Endothelial cell (in vitro differentiated cells): ENCODE results near the gene GALNT14. TPM values are rescaled to one million over a fixed set of nuclear protein-coding genes. Genes with fewer than 3 reads are reported as not detected.

Experiments used
- DNase-seq: peaks from one replicate; pipeline ENCODE4 v3.0.0; 2021; ENCODE audit warnings: low spot score
- H3K27ac Mint-ChIP-seq: one replicate; pipeline ENCODE4 v1.8.0; 2021; ENCODE audit warnings: mixed read lengths, inconsistent platforms; ENCODE audit not compliant: unreplicated experiment
- H3K27me3 Mint-ChIP-seq: one replicate; pipeline ENCODE4 v1.8.0; 2021; ENCODE audit warnings: mild to moderate bottlenecking, moderate library complexity, mixed read lengths, inconsistent platforms; ENCODE audit not compliant: unreplicated experiment
- H3K36me3 Mint-ChIP-seq: one replicate; pipeline ENCODE4 v1.8.0; 2021; ENCODE audit warnings: mild to moderate bottlenecking, low read depth, mixed read lengths, inconsistent platforms; ENCODE audit not compliant: unreplicated experiment
- H3K4me1 Mint-ChIP-seq: one replicate; pipeline ENCODE4 v1.8.0; 2021; ENCODE audit warnings: mild to moderate bottlenecking, mixed read lengths, inconsistent platforms; ENCODE audit not compliant: unreplicated experiment
- H3K4me3 Mint-ChIP-seq: one replicate; pipeline ENCODE4 v1.8.0; 2021; ENCODE audit warnings: mild to moderate bottlenecking, mixed read lengths, inconsistent platforms; ENCODE audit not compliant: unreplicated experiment
- H3K9me3 Mint-ChIP-seq: one replicate; pipeline ENCODE4 v1.8.0; 2021; ENCODE audit warnings: mixed read lengths, inconsistent platforms; ENCODE audit not compliant: unreplicated experiment
- CTCF ChIP-seq: fragments of 200-600 bp; sonication (generic); IDR thresholded peaks from one replicate; pipeline ENCODE4 v1.5.0; 2021; ENCODE audit warnings: antibody characterized with exemption; ENCODE audit not compliant: unreplicated experiment
- total RNA-seq: library from RNA; stranded (reverse); fragmentation: NEBNext Ultra II Directional; extraction: Animal tissue kit (Norgen Biotek cat#: 25700); gene quantifications from one replicate; pipeline ENCODE4 v1.2.1, GENCODE V29; 2021; ENCODE audit not compliant: unreplicated experiment

Gene GALNT14
- total RNA-seq, 1 donor from 2014 or later: 16.8 TPM

GRCh38 chr2:31069643-31070325, 68.5 kb downstream of the GALNT14 start:
- Mint-ChIP-seq H3K36me3 (no peaks in the 10 kb centered on the region), H3K27me3 (peaks cover 13% of the 10 kb centered on the region), H3K4me3 (no peak overlapping the region), H3K4me1 (no peaks in the 10 kb centered on the region), H3K27ac (no peak overlapping the region), H3K9me3 (no peaks in the 10 kb centered on the region)
- no peak for TF ChIP-seq CTCF
- no peak for DNase-seq

GRCh38 chr2:31067259-31067658, 71.0 kb downstream of the GALNT14 start:
- H3K27ac Mint-ChIP-seq: no peak overlapping the region
- H3K4me3 Mint-ChIP-seq: no peak overlapping the region
- H3K9me3 Mint-ChIP-seq: no peaks in the 10 kb centered on the region
- TF ChIP-seq CTCF: no peak
- no peaks in the 10 kb centered on the region for H3K36me3 Mint-ChIP-seq
- no peaks in the 10 kb centered on the region for H3K4me1 Mint-ChIP-seq
- peaks cover 13% of the 10 kb centered on the region for H3K27me3 Mint-ChIP-seq
- DNase-seq: no peak

GRCh38 chr2:31066551-31066950, 71.7 kb downstream of the GALNT14 start:
- Mint-ChIP-seq H3K4me1 (no peaks in the 10 kb centered on the region), H3K9me3 (no peaks in the 10 kb centered on the region), H3K36me3 (no peaks in the 10 kb centered on the region), H3K27me3 (peaks cover 11% of the 10 kb centered on the region), H3K27ac (no peak overlapping the region), H3K4me3 (no peak overlapping the region)
- TF ChIP-seq CTCF: no peak
- DNase-seq: no peak

GRCh38 chr2:31066086-31066485, 72.2 kb downstream of the GALNT14 start:
- Mint-ChIP-seq H3K9me3 (no peaks in the 10 kb centered on the region), H3K4me3 (no peak overlapping the region), H3K4me1 (peaks cover 3% of the 10 kb centered on the region), H3K27me3 (peaks cover 11% of the 10 kb centered on the region), H3K36me3 (no peaks in the 10 kb centered on the region), H3K27ac (no peak overlapping the region)
- DNase-seq: no peak
- no peak for TF ChIP-seq CTCF

- peaks cover 7% of the 10 kb centered on the region for H3K4me1 Mint-ChIP-seq
Measured at GRCh38 chr2:31065356-31065755, 72.9 kb downstream of the GALNT14 start.

More at GRCh38 chr2:31065356-31065755, 72.9 kb downstream of the GALNT14 start:
- Mint-ChIP-seq H3K36me3 (no peaks in the 10 kb centered on the region), H3K9me3 (no peaks in the 10 kb centered on the region), H3K4me3 (no peak overlapping the region), H3K27ac (no peak overlapping the region), H3K27me3 (peaks cover 13% of the 10 kb centered on the region)
- no peak for DNase-seq
- no peak for TF ChIP-seq CTCF
